Loucy (cell line): ENCODE measurements around the gene CYBB.

ENCODE experiments used
- EZH2phosphoT487 ChIP-seq: fragments of 200-600 bp; IDR thresholded peaks from 2 replicates; pipeline ENCODE4 v1.6.1; 2018; ENCODE audit warnings: antibody characterized with exemption, mild to moderate bottlenecking, moderate library complexity, borderline replicate concordance
- TF ChIP-seq, protein P1 (sequence below): fragments of 200-600 bp; sonication (generic); conservative IDR thresholded peaks from 2 replicates; pipeline ENCODE4 v1.5.1; 2014; ENCODE audit warnings: mild to moderate bottlenecking, antibody characterized with exemption, low read length

GRCh38 chrX:37847733-37848197, 67.9 kb downstream of the CYBB start:
- TF ChIP-seq, protein P1, sequence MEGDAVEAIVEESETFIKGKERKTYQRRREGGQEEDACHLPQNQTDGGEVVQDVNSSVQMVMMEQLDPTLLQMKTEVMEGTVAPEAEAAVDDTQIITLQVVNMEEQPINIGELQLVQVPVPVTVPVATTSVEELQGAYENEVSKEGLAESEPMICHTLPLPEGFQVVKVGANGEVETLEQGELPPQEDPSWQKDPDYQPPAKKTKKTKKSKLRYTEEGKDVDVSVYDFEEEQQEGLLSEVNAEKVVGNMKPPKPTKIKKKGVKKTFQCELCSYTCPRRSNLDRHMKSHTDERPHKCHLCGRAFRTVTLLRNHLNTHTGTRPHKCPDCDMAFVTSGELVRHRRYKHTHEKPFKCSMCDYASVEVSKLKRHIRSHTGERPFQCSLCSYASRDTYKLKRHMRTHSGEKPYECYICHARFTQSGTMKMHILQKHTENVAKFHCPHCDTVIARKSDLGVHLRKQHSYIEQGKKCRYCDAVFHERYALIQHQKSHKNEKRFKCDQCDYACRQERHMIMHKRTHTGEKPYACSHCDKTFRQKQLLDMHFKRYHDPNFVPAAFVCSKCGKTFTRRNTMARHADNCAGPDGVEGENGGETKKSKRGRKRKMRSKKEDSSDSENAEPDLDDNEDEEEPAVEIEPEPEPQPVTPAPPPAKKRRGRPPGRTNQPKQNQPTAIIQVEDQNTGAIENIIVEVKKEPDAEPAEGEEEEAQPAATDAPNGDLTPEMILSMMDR, result no peak
- no peak for TF ChIP-seq EZH2phosphoT487
